ENCODE measurements around the gene TLL2. TPM values are rescaled to one million over a fixed set of nuclear protein-coding genes. Genes with fewer than 3 reads are reported as not detected.

The TLL2 gene
- total and polyA plus RNA-seq, 3 donors from 2014 or later: 0.39 to 0.68 (median 0.67) TPM

DNA sequence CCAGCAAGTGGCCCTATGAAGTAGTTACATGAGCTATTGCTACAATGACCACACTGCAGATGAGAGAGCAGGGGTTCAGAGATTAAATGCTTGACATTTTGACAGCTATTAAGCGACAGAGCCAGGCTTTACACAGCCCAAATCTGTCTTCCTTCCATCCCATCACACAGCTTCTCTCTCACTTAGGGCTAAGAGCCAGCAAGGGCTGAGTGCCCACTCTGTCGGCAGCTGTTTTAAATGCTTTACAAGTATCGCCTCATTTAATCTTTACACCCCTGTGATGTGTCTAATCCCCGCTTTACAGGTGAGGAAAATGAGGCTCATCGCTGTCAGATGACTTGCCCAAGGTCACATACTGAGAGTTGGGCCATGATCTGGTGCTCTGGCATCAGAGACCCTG lies 139.7 kb downstream of the TLL2 start:
- no peak overlapping the region for H3K4me3 ChIP-seq
- no peak overlapping the region for H3K27ac ChIP-seq
- intact Hi-C loops (cut with DNase I; ENCODE audit: low total_unique reads): no loop called here
- no peak for DNase-seq
- TF ChIP-seq, protein P1, sequence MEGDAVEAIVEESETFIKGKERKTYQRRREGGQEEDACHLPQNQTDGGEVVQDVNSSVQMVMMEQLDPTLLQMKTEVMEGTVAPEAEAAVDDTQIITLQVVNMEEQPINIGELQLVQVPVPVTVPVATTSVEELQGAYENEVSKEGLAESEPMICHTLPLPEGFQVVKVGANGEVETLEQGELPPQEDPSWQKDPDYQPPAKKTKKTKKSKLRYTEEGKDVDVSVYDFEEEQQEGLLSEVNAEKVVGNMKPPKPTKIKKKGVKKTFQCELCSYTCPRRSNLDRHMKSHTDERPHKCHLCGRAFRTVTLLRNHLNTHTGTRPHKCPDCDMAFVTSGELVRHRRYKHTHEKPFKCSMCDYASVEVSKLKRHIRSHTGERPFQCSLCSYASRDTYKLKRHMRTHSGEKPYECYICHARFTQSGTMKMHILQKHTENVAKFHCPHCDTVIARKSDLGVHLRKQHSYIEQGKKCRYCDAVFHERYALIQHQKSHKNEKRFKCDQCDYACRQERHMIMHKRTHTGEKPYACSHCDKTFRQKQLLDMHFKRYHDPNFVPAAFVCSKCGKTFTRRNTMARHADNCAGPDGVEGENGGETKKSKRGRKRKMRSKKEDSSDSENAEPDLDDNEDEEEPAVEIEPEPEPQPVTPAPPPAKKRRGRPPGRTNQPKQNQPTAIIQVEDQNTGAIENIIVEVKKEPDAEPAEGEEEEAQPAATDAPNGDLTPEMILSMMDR (IDR thresholded peaks at IDR 0.05): no peak
- TF ChIP-seq POLR2A (IDR thresholded peaks at IDR 0.05): no peak
- no peaks in the 10 kb centered on the region for H3K27me3 ChIP-seq
- WGBS, 2 donors: 89 to 94% methylated on average over 5 of the region's 5 CpGs
- H3K9me3 ChIP-seq: no peaks in the 10 kb centered on the region
- no peaks in the 10 kb centered on the region for H3K4me1 ChIP-seq
- H3K36me3 ChIP-seq (ENCODE audit: low read depth, missing control alignments): no peaks in the 10 kb centered on the region

GRCh38 chr10:96371356-96371755 lies 142.4 kb downstream of the TLL2 start:
- TF ChIP-seq, protein P1 (IDR thresholded peaks at IDR 0.05): no peak
- TF ChIP-seq POLR2A (IDR thresholded peaks at IDR 0.05): no peak
- H3K4me1 ChIP-seq: no peaks in the 10 kb centered on the region
- H3K27ac ChIP-seq: no peak overlapping the region
- no peak overlapping the region for H3K4me3 ChIP-seq
- no peak for DNase-seq
- no peaks in the 10 kb centered on the region for H3K9me3 ChIP-seq
- H3K36me3 ChIP-seq (ENCODE audit: low read depth, missing control alignments): no peaks in the 10 kb centered on the region
- WGBS, 2 donors: 85 to 92% methylated on average over 8 to 11 of the region's 11 CpGs
- H3K27me3 ChIP-seq: no peaks in the 10 kb centered on the region
- intact Hi-C loops (cut with DNase I; ENCODE audit: low total_unique reads): no loop called here

DNA sequence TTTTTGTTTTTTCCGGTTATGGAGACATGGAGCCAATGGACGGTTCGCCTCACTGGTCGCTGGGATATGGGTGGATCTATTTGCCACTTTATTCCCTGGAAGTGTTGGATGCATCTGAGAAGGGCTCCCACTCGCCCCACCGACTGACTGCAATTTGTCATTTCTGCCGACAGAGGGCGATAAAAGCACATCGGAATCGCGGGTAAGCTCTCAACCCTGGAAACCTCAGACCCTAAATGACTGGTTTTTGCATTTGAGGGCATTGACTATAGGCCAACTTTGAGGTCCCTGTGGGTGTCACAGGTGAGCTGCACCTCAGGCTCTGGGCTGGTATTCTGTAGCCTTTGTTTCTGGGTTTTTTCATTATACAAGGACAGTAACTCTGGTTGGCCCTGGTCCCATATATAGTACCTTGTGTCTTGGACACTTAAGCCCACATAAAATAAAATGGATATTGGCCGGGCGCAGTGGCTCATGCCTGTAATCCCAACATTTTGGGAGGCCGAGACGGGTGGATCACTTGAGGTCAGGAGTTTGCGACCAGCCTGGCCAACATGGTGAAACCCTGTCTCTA lies 143.1 kb downstream of the TLL2 start:
- DNase-seq: peak; percentile 63
- H3K9me3 ChIP-seq: no peaks in the 10 kb centered on the region
- H3K36me3 ChIP-seq (ENCODE audit: low read depth, missing control alignments): no peaks in the 10 kb centered on the region
- no peak overlapping the region for H3K27ac ChIP-seq
- peak overlapping the region in 1 of 2 donors; percentile 33 for H3K4me3 ChIP-seq
- 36 to 44% methylated on average over 12 to 16 of the region's 16 CpGs for WGBS, 2 donors
- TF ChIP-seq, protein P1 (IDR thresholded peaks at IDR 0.05): peak in 2 of 3 experiments; percentile 67 to 79
- TF ChIP-seq POLR2A (IDR thresholded peaks at IDR 0.05): no peak
- no peaks in the 10 kb centered on the region for H3K27me3 ChIP-seq
- H3K4me1 ChIP-seq: no peaks in the 10 kb centered on the region
- intact Hi-C loops (cut with DNase I; ENCODE audit: low total_unique reads): no loop called here

DNA sequence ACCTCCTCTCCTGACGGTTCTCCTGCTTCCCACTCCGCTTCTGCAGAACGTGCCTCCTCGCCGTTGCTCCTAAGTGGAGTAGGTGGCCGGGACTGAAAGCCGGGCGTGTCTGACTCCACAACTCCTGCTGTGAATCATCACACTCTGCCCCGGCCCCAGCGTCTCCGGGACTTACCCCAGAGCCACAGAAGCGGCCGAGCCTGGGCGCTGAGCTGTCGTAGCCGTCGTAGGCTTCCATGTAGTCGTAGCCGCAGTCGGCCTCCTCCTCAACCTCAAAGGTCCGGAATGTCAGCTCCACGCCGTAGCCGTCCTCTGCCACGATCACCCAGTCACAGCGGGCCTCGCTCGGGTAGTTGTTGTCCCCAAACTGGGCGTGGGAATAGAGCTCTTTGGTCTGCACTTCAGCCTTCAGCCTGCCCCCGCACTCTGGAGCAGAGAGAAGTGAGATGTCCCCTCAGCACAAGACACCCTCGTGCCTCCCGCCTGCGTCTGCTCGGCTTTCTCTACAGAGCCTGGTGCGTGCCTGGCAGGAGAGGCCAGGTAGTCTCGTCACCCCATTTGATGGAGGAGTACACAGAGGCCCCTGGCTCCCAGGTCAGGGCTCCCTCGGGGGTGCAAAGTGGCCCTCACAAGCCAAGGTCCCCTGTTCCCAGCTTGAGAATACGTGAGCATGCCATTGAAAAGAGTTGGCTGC lies 143.7 kb downstream of the TLL2 start:
- TF ChIP-seq, protein P1 (IDR thresholded peaks at IDR 0.05): no peak
- TF ChIP-seq POLR2A (IDR thresholded peaks at IDR 0.05): no peak
- no peaks in the 10 kb centered on the region for H3K4me1 ChIP-seq
- WGBS, 2 donors: 56 to 79% methylated on average over 28 to 38 of the region's 38 CpGs

More for the DNA sequence above, 143.7 kb downstream of the TLL2 start:
- Histone ChIP-seq H3K36me3 (ENCODE audit: low read depth, missing control alignments) (no peaks in the 10 kb centered on the region), H3K27ac (no peak overlapping the region), H3K9me3 (no peaks in the 10 kb centered on the region), H3K4me3 (peak overlapping the region in 1 of 2 donors; percentile 33), H3K27me3 (no peaks in the 10 kb centered on the region)
- intact Hi-C loops (cut with DNase I; ENCODE audit: low total_unique reads): no loop called here
- no peak for DNase-seq
